SW 1271 (cell line): ENCODE measurements around the gene KCNIP4.

Experiments
- DNase-seq, 2 experiments: peaks; one replicate each; lab custom pipeline; 2025; lab: John Stamatoyannopoulos, UW

The KCNIP4 gene

DNA sequence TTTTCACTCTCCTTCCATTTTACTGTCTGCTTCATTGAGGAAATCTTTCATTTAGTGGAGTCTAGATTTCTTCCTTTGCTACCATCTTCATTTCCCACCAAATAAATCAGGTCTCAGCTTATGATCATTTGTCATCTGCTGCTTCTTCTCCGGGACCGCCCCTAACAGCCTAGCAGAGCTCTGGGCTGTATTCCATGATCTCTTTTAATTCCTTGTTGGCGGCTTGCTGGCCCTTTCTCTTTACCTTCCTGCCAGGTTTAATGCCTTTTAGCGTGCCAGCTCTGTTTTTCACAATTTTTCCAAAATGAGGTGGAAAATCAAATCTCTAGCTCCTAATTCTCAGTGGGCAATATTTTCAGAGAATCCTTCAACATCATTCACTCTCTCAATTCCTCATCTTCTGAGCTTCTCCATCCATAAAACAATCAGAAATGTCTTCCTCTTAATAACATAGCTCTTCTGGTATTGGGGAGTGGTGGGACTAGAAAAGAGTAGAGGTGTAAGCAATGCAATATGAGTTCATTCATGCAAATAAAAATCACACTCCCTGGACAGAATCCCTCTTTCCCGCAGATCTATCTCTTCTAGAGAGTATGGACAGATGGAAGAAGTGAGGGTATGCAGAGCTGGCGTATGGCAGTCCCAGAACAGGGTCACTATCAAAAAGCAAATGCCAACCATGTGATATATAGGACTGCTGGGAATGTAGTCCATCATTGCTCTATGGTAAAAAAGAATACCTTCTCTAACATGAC, 491.3 kb downstream of the KCNIP4 start:
- no peak for DNase-seq

DNA sequence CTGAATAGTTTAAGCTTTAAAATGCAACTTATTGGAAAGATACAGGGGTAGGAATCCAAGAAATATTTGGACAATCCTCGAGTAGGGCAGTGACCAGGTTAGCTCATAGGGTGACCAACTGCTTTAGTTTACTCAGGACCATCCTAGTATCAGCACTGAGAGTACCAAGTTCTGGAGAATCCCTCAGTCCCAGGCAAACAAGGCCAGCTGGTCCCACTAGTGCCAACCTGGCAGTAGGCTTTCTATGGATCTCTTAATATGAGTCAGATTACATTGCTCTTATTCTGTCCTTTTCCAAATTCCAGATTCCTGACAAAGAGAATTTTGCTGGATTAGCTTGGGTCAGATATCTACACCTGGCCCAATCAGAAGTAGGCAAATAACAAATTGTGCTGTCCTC, 493.7 kb downstream of the KCNIP4 start:
- DNase-seq, result no peak

DNA sequence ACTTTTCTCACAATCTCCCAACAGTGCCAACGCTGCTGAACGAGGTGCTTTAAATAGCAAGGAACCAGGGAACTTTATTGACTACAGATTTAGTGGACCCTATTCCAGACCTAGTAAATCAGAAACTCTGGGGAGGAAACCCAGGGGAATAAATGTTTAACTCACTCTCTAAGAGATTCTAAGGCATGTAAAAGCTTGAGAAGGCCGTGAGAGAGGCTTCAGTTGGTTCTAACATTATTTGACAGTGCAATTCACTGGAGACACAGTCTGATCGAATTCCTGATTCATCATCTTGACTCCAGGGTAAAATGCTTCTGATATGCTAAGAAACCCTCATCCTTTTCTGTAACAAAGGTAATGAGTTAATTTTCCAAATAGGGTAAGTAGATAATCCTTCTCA, 494.4 kb downstream of the KCNIP4 start:
- DNase-seq, result no peak

DNA sequence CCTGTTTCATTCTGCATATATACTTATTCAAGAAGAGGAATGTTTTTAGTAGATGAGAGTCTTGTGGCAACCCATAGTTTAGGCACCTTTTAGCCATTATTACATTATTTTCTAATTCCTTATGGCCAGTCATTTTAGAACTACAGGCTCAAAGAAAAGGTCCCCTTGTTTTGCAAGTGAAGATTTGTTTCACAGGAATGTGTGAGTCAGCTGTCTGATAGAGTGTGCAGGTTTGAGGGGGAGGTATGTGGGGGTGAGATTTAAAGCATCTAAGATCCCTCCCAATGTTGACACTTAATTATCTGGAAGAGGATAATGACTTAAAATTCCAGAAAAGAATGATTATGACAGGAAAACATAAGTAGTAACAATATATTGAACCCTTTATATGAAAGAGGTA, 495.6 kb downstream of the KCNIP4 start:
- DNase-seq, result no peak

DNA sequence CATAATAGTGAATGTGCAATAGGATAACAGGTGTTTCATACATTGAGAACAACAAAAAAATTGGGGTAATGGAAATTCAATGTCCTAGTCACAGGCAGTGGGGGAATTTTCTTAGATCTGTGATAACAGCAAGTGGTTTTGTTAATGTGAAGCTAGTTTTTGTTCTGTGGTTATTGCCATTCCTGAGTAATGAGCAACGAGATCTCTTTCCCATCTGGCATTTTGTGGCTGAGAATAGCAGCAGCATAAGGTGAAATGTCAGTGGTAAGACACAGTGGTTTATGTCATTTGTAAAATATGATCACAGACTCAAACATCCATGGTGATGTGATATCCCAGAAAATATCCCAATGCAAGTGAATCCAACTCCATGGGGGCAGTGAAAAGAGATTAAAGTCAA, 497.5 kb downstream of the KCNIP4 start:
- DNase-seq, result peak; percentile 13 to 57

DNA sequence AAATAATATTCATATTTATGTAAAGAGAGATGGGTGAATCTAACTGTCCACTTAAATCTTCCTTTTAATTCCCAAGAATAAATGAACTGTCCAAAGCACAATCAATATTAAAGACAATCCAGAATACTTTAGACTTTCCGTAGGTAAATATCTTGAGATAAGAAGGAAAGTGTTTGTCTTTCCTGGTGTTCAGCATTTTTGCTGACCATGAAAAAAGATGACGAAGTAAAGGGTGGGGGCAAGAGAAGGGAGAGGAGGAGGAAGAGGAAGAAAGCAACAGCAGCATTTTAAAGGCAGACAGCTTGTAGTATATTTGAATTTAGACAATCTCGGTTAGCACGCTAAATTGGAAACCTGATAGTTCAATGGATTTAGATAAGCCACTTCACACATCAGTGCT, 498.2 kb downstream of the KCNIP4 start:
- DNase-seq, result no peak

DNA sequence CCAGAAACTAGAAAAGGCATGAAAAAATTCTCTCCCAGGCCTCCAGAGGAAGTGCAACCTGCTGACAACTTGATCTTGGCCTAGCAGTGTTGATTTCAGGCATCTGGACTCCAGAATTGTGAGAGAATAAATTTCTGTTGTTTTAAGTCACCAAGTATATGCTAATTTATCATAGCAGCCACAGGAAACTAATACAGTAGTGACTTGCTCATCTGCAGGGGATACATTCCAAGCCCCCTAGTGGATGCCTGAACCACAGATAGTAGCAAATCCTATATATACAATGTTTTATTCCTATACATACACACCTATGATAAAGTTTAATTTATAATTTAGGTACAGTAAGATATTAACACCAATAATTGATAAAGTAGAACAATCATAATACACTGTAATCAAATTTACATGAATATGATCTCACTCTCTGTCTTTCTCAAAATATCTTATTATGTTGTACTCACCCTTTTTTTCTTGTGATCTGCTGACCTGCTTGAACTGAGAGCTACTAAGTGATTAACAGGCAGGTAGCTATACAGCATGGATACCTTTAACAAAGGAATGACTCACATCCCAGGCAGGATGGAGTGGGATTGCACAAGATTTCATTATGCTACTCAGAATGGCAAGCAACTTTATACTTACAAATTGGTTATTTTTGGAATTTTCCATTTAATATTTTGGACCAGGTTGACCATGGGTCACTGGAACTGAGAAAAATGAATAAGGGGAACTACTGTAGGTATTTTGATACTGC, 501.1 kb downstream of the KCNIP4 start:
- DNase-seq, result no peak

DNA sequence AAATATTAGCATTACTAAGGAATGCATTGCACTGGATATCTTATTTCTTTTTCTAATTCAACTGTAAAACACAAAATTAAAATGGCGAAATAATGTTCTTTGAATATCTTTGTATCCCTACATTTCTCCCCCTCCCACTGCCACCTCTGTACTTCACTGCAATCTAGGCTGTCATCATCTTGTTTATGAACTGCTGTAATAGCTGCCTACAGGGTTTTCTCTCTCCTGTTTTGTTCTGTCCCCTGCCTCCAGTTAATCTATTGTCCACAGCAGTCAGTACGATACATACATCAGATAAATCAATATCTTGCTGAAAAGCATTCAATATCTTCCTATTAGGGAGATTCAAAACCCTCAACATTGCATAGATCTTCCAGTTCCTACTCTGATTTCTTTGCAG, 528.4 kb downstream of the KCNIP4 start:
- DNase-seq, result no peak

DNA sequence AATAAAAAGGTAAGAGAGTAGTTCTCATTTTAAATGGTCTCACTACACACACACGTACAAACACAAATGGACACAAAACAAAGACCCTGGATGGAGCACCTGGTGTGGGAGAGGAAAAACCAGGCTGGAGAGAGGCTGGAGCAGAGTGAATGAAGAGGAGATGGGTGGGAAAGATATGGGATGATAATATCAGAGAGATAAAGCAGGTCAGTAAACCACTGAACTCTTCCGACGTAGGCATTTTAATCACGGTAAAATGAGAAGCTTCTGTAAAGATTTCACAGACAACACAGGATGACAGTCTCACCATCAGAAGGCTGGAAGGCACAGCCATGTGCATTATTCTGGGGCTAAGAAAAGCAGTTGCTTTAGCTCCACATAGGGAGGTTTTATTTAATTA, 532.8 kb downstream of the KCNIP4 start:
- DNase-seq, result no peak

DNA sequence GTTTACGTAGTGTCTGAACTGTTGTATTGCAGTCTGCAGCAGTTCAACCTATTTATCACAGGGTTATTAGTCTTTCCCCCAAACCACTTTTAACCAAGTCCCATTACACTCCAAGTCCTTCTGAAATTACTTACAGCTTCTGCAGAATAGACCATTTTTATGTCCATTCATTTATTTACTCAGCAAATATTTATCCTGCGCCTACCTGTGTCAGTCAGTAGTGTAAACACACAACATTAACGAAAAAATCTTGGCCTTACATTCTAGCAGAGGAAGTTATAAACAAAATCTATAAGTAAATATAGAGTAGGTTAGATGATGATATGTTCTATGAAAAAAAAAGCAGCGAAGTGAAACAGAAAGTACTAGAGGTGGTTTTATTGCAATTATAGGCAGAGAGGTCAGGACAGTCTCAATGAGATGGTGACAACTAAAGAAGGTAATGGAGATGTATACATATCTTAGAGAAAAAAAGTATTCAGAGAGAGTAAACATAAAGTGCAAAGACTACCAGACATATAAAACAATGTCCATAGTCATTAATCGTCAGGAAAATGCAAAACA, 534.7 kb downstream of the KCNIP4 start:
- DNase-seq, result no peak

DNA sequence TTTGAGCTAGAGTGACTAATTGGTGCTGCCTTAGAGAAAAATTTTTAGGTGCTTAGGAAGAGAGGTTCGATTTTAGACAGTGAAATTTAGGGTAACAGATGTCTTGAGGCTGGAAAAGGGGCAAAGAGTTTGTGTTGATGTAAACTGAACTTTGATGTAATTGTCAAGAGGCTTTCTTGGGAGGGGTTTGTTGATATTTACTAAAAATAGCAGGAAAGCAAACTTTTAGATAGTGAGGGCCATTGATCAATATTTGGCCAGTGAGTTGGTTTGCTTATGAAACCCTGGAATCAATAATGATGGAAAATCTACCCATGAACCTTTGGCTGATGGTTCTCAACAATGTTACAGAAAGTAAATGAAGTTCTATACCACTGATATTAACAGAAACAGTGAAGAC, 537.5 kb downstream of the KCNIP4 start:
- no peak for DNase-seq

DNA sequence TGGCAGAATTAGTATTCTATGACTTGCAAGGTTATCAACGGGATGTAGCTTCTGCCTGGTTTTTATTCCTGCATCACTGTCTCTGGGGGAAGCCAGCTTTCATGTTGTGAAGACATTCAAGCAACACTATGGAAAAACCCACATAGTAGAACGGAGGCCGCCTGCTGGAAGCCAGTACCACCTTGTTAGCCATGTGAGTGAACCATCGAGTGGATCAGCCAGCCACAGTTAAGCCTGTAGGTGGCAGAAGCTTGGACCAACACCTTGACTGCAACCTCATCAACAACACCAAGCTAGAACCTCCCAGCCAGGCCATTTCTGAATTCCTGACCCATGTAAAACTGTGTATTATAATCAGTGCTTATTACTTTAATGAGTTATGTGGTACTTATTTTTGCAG, 538.2 kb downstream of the KCNIP4 start:
- no peak for DNase-seq

DNA sequence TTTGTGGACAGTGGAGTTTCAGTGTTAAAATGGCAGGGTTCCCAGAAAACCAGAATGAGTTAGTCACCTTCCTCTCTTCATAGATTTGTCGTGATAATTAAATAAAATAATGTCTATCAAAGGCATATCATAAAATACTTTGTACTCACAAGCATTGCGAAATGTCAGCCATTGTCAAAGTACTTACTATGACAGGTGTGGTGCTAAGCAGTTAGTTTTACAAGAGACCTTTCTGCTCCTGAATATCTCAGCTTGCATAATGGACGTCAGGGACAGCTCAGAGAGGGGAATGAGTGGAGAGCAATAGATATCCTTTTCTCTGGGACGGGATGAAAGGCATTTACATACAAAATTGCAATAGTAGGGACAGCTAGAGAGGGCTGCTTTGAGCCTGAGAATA, 560.9 kb downstream of the KCNIP4 start:
- no peak for DNase-seq

DNA sequence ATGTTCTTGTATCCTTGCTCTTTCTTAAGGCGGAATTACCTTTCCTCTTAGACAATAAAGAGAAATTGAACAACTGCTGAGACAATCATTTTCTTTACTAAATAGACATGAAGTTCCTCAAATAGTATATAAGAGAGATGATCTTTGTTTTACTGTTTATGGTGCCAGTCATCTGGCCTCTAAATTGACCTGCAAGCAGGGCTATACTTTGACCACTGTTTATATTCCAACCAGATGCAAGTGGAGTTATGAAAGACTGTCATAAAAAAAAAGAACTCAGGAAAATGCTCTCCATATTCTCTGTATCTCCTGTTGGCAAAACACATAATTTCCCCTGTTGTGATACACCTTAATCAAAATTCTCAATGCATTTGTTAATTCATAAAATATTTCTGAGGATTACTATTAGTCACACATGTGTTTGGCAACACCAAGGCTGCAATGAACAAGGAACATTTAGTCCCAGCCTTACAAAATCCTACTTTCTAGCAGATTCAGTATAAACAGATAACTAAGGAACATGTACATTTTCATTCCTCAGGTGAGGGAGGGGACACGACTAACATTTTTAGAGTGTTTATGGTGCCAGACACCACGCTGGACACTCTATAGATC, 562.3 kb downstream of the KCNIP4 start:
- DNase-seq, result no peak

DNA sequence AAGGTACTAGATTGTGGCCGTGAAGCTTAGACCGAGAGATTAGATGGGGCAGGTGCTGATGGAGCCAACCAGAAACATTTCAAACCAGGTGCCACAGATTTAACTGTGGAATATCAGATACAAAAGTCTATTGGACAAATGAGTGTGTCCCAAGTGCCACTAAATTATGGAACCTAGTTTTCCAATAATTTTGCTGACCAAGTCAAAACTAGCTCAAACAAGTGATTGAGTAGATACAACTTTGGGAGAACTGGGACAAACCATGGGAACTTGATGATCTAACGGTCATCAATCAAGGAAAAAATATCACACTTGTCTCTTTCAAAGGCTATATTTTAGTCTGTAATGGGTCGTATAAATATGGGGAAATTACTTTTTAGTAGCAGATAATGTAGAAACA, 562.9 kb downstream of the KCNIP4 start:
- no peak for DNase-seq

DNA sequence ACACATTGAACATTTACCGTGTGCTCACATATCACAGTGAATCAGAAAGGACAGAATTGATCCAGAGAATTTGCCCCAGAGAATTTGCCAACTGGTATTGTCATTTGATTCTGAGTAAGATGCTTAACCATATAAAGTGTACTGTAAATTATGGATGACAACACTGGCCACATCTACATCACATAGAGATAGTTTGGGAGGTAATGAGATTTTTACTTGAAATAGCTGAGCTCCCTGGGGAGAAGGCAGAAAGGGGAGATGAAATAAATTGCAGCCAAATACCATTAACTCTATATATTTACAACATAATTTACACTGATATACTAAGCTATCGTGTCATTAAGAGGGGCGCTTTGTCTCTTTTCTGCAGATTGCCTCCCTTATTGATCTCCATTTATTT, 564.0 kb downstream of the KCNIP4 start:
- DNase-seq, result no peak

DNA sequence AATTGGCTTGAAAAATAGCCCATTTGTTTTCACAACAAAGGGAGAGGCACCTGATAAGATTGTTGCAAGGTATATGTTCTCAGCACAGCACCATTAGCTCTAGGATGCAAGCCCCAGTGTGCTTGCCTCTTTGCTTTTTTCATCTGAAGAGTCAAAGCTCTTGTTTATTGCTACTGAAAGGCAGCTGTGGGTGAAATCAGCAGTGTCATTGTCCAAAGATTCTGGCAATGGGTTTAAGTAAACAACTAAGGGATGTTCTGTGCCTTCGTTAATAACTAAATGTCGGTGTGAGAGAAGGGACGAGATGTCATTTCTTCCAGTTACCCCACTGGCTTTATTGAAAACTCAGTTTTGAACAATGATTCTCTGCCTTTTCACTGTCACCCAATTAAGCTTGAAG, 567.7 kb downstream of the KCNIP4 start:
- no peak for DNase-seq

DNA sequence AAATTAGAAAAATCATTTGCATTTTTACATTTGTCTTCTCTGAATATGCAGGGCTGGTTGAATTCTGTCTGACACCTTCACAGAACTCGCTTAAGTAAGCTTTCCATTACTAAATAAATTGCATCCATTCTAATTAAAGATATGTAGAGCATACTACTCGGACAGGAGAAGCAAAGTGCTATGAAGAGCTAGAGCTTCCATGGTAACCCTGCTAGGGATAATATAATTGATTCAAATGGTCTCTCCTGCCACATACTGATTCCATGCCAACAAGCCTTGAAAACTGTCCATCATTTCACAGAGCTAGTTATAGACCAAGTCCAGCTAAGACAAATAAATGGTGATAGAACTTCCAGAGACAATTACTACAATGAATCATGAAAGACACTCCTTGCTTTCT, 571.5 kb downstream of the KCNIP4 start:
- DNase-seq, result no peak

DNA sequence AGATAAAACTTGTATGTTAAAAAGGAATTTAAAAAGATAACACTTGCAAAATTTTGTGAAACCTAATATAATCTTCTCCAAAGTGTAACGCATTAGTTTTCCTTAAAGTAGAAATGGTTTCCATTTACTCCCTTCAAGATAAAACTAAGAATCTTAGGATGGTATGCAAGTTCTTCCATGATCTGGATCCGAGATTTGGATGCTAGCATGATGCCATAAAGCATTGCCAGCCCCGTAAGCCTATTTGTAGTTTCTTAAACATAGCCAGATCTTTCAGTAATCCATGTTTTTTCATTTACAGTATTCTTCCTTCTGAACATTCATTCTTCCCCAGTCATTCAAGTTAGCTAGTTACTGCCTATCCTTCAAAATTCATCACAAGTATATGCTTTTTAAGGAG, 572.4 kb downstream of the KCNIP4 start:
- no peak for DNase-seq

DNA sequence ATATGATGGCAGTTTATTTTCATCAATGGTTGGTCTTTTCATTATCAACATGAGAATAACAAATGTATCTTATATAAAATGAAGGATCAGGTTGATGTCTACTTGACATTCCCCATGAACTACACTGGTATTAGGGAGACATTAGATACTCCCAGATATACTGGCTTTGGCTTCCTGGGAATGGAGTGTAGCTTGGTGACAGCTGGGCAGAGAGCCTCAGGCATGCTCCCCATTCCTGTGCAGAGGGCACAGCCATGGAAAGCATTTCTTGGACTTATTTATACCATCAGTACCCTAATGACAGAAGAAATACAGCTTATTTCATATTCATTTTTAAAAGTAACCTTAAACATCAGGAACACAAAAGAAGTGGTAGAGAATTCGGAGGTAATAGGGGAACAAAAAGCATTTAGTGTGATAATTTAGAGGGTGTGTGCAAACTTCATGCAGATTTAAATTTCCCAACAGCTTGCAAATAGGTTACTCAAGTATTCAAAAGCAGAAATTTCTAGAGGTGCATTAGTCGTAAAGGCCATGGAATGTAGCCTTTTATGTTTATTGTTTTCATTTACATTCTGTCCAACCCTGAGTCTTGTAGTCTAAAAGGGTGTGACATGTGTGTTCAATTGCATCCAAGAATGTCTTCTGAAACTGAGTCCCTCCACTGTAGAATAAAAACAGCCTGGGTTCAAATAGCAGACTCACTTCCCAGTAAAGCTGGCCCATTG, 573.8 kb downstream of the KCNIP4 start:
- DNase-seq, result no peak

DNA sequence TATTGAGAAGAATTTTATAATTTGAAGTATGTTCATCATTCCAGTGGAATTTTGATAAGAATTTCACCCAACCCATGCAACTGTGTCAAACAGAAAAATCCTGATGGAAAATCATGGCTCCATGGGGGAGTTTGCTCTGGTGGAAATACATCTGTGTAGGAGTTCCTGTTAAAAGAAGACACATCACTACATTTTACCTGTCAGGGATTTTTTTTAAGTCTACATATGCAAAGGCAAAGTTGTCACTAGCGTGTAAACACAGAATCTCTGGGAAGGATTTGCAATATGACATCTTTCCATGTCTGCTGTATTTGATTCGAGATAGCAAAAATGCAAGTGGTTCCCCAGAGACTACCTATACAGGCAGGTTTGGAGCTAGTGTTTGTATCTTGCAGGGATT, 581.0 kb downstream of the KCNIP4 start:
- DNase-seq, result no peak

DNA sequence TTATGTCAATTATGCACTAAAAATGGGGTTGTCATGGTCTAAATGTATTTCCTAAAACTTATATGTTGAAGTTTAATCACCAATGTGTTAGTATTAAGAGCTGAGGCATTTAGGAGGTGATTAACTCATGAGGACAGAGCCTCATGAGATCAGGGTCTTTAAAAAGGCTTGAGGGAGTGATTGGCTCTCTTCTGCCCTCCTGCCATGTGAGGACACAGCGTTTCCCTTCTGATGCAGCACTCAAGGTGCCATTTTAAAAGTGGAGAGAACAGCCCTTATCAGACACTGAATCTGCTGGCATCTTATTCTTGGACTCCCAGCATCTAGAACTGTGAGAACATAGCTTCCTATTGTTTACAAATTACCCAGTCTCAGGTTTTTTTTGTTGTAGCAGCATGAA, 581.7 kb downstream of the KCNIP4 start:
- no peak for DNase-seq
